OCI-LY3 (cell line): Measurements from ENCODE around the gene KRTDAP.

ENCODE experiments used
- CTCF ChIP-seq: fragments of 200-600, 300-600 bp; sonication (generic); IDR thresholded peaks from 2 replicates; pipeline ENCODE4 v1.5.1; 2014; ENCODE audit warnings: antibody characterized with exemption, low read length, low read depth
- EZH2phosphoT487 ChIP-seq: fragments of 200-600 bp; shearing (Covaris generic); IDR thresholded peaks from 2 replicates; pipeline ENCODE4 v1.6.1; 2018; ENCODE audit warnings: antibody characterized with exemption, mixed run types, low read depth

GRCh38 chr19:35449359-35450043 lies 40.8 kb downstream of the KRTDAP start:
- no peak for TF ChIP-seq CTCF
- no peak for TF ChIP-seq EZH2phosphoT487
